Hepatocyte (in vitro differentiated cells): ENCODE results near the gene SHC1. TPM values are rescaled to one million over a fixed set of nuclear protein-coding genes. Genes with fewer than 3 reads are reported as not detected.

Source experiments
- DNase-seq: peaks from one replicate; pipeline ENCODE4 v3.0.0-alpha.2; 2016; ENCODE audit warnings: low spot score
- H2AFZ ChIP-seq: fragments of 200-600 bp; sonication (generic); 2 replicates; pipeline ENCODE4 v1.6.0; 2016; ENCODE audit warnings: antibody characterized with exemption, mild to moderate bottlenecking
- H3K27ac ChIP-seq: fragments of 200-600 bp; sonication (generic); 2 replicates; pipeline ENCODE4 v1.5.1; 2016; ENCODE audit warnings: mild to moderate bottlenecking
- H3K27me3 ChIP-seq: fragments of 200-600 bp; sonication (generic); 2 replicates; pipeline ENCODE4 v1.6.1; 2016
- H3K36me3 ChIP-seq: fragments of 200-600 bp; sonication (generic); replicated peaks from 2 replicates; pipeline ENCODE4 v1.5.1; 2016; ENCODE audit warnings: low read depth; ENCODE audit not compliant: insufficient read depth
- H3K4me1 ChIP-seq: fragments of 200-600 bp; sonication (generic); 2 replicates; pipeline ENCODE4 v1.5.1; 2016; ENCODE audit warnings: mild to moderate bottlenecking, moderate library complexity; ENCODE audit not compliant: insufficient read depth
- H3K4me2 ChIP-seq: fragments of 200-600 bp; sonication (generic); 2 replicates; pipeline ENCODE4 v1.6.0; 2016
- H3K4me3 ChIP-seq: fragments of 200-600 bp; sonication (generic); 2 replicates; pipeline ENCODE4 v1.5.1; 2016; ENCODE audit warnings: mild to moderate bottlenecking
- H3K79me2 ChIP-seq: fragments of 200-600 bp; sonication (generic); 2 replicates; pipeline ENCODE4 v1.6.0; 2017; ENCODE audit warnings: mild to moderate bottlenecking
- H3K9me2 ChIP-seq: fragments of 200-600 bp; sonication (generic); replicated peaks from 2 replicates; pipeline ENCODE4 v1.6.0; 2017; ENCODE audit warnings: mild to moderate bottlenecking; ENCODE audit not compliant: insufficient read depth
- H3K9me3 ChIP-seq: fragments of 200-600 bp; sonication (generic); 2 replicates; pipeline ENCODE4 v1.5.1; 2016; ENCODE audit warnings: low read depth, mild to moderate bottlenecking
- H4K20me1 ChIP-seq: fragments of 200-600 bp; sonication (generic); 2 replicates; pipeline ENCODE4 v1.6.0; 2016; ENCODE audit warnings: mild to moderate bottlenecking; ENCODE audit not compliant: insufficient read depth, poor library complexity, severe bottlenecking
- CTCF ChIP-seq: fragments of 200-600 bp; sonication (generic); IDR thresholded peaks from 2 replicates; pipeline ENCODE4 v1.5.1; 2016; ENCODE audit warnings: antibody characterized with exemption, mild to moderate bottlenecking; ENCODE audit not compliant: poor library complexity
- EZH2 ChIP-seq: fragments of 200-600 bp; sonication (generic); IDR thresholded peaks from 2 replicates; pipeline ENCODE4 v1.6.1; 2016; ENCODE audit warnings: antibody characterized with exemption, mild to moderate bottlenecking, borderline replicate concordance
- EZH2phosphoT487 ChIP-seq: fragments of 200-600 bp; sonication (generic); IDR thresholded peaks from one replicate; pipeline ENCODE4 v1.6.1; 2018; ENCODE audit warnings: antibody characterized with exemption, mild to moderate bottlenecking, low read depth, moderate library complexity; ENCODE audit not compliant: unreplicated experiment, severe bottlenecking
- WGBS: methylation state at CpG from one replicate; pipeline ENCODE4 v1.1.6; 2016; ENCODE audit warnings: low lambda C conversion rate; ENCODE audit errors: missing lambda C conversion rate; 5-methylcytosine and 5-hydroxymethylcytosine counted together
- polyA plus RNA-seq: library from polyadenylated mRNA; unstranded; fragments of >200 nt; fragmentation: Nextera tagmentation; extraction: Ambion mirVana; gene quantifications from 2 replicates; pipeline ENCODE4 v1.2.1, GENCODE V29; 2016
- total RNA-seq: library from RNA; depleted of rRNA; stranded (reverse); fragments of >200 nt; gene quantifications from 2 replicates; pipeline ENCODE4 v1.2.3, GENCODE V29; 2014

Gene SHC1
- total and polyA plus RNA-seq, 2 experiments from 2014 or later = 95.6 to 107 TPM

- WGBS = 94% methylated on average over 3 of the region's 3 CpGs
- no peak overlapping the region for H3K27ac ChIP-seq
- no peak for DNase-seq
- no peaks in the 10 kb centered on the region for H3K9me2 ChIP-seq
- TF ChIP-seq CTCF (no peak), EZH2 (no peak), EZH2phosphoT487 (no peak)
- no peak overlapping the region for H2AFZ ChIP-seq
- H4K20me1 ChIP-seq = peaks cover 8% of the 10 kb centered on the region
- H3K9me3 ChIP-seq = no peaks in the 10 kb centered on the region
- H3K4me2 ChIP-seq = no peak overlapping the region
- peaks cover 37% of the 10 kb centered on the region for H3K4me1 ChIP-seq
- no peak overlapping the region for H3K4me3 ChIP-seq
- no peaks in the 10 kb centered on the region for H3K36me3 ChIP-seq
- peaks cover 41% of the 10 kb centered on the region for H3K79me2 ChIP-seq
- no peaks in the 10 kb centered on the region for H3K27me3 ChIP-seq
These were observed 42.4 kb upstream of the SHC1 start for GRCh38 chr1:155012776-155013602.

GRCh38 chr1:155012026-155012546, 41.5 kb upstream of the SHC1 start:
- 34% methylated on average over 5 of the region's 9 CpGs for WGBS
- Histone ChIP-seq H3K4me2 (peak overlapping the region; percentile 29), H3K27me3 (no peaks in the 10 kb centered on the region), H3K79me2 (peaks cover 50% of the 10 kb centered on the region), H3K4me3 (no peak overlapping the region), H4K20me1 (peaks cover 8% of the 10 kb centered on the region), H2AFZ (no peak overlapping the region), H3K9me2 (no peaks in the 10 kb centered on the region), H3K27ac (peak overlapping the region; percentile 48), H3K4me1 (peaks cover 34% of the 10 kb centered on the region), H3K36me3 (no peaks in the 10 kb centered on the region), H3K9me3 (no peaks in the 10 kb centered on the region)
- peak; percentile 67 for DNase-seq
- TF ChIP-seq CTCF = no peak
- no peak for TF ChIP-seq EZH2
- no peak for TF ChIP-seq EZH2phosphoT487

- Histone ChIP-seq H3K27ac (peak overlapping the region; percentile 20), H3K9me2 (no peaks in the 10 kb centered on the region), H3K4me2 (peak overlapping the region; percentile 29), H3K36me3 (no peaks in the 10 kb centered on the region), H4K20me1 (peaks cover 8% of the 10 kb centered on the region), H3K9me3 (no peaks in the 10 kb centered on the region), H3K27me3 (no peaks in the 10 kb centered on the region), H3K79me2 (peaks cover 55% of the 10 kb centered on the region), H3K4me3 (no peak overlapping the region), H3K4me1 (peaks cover 31% of the 10 kb centered on the region), H2AFZ (no peak overlapping the region)
- TF ChIP-seq CTCF (no peak), EZH2 (no peak), EZH2phosphoT487 (no peak)
- DNase-seq = no peak
- 96% methylated on average over 5 of the region's 6 CpGs for WGBS
These were observed 41.0 kb upstream of the SHC1 start for GRCh38 chr1:155011437-155012025.
